ENCODE data around the gene FBXO45. TPM values are rescaled to one million over a fixed set of nuclear protein-coding genes. Genes with fewer than 3 reads are reported as not detected.

FBXO45 gene
- total and polyA plus RNA-seq, 2 donors (not counting 1 experiment from before 2014, with no cell fraction given) = 0.98 to 4.7 TPM

DNA sequence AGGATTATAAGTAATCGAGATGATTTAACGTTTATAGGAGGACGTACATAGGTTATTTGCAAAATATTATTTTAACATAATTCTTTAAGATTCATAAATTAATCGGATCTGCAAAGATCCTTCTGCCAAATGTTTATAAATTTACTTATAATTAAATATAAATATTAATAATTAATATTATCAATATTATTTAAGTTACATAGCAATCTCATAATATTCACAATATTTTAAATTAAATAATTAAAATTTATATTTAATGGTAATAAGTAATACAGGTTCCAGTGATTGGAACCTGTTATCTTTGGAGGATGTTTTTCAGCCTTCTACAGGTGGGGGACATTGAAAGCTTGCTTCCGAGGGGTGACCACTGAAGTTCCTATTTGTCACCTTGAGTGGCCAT, 16.2 kb upstream of the FBXO45 start:
- no peak overlapping the region for H3K27ac ChIP-seq (ENCODE audit: low read length in 2 of 2)
- no peaks in the 10 kb centered on the region for H3K27me3 ChIP-seq (replicated peaks in 1 of 4; ENCODE audit: control extremely low read depth in 1 of 4, control insufficient read depth in 3 of 4, insufficient read depth in 4 of 4, low read length in 3 of 4)
- ChIA-PET POLR2A (no interaction called here), CTCF (interaction anchor here (0.5 kb wide), 1 partner anchor 53 kb away, joined by 3 read pairs; no protein-coding TSS in a partner anchor)
- intact Hi-C loops (cut with micrococcal nuclease) = no loop called here
- ATAC-seq (ENCODE audit: low read depth) (no peak), DNase-seq (no peak)
- H3K9me3 ChIP-seq (ENCODE audit: control extremely low read depth in 1 of 3, control insufficient read depth in 2 of 3, insufficient read depth in 1 of 3, low read length in 2 of 3) = peaks cover 2 to 15% (median 14%) of the 10 kb centered on the region in 3 donors
- Mint-ChIP-seq H3K27ac (no peak overlapping the region), H3K4me3 (no peak overlapping the region), H3K27me3 (no peaks in the 10 kb centered on the region), H3K4me1 (peaks cover 22% of the 10 kb centered on the region), H3K9me3 (ENCODE audit: insufficient read depth) (no peaks in the 10 kb centered on the region)
- no peaks in the 10 kb centered on the region for H3K36me3 ChIP-seq (replicated peaks in 1 of 2; ENCODE audit: control extremely low read depth in 1 of 2, control insufficient read depth in 1 of 2, extremely low read depth in 1 of 2, insufficient read depth in 2 of 2, low read length in 1 of 2)
- H3K4me3 ChIP-seq (ENCODE audit: control extremely low read depth in 1 of 5, extremely low read depth in 1 of 5, insufficient read depth in 1 of 5, low read depth in 2 of 5, low read length in 4 of 5) = no peak overlapping the region
- TF ChIP-seq EZH2 (IDR thresholded peaks at IDR 0.05; ENCODE audit: borderline replicate concordance, insufficient read depth, low read depth, low read length, poor library complexity, severe bottlenecking) = no peak
- TF ChIP-seq, protein P1, sequence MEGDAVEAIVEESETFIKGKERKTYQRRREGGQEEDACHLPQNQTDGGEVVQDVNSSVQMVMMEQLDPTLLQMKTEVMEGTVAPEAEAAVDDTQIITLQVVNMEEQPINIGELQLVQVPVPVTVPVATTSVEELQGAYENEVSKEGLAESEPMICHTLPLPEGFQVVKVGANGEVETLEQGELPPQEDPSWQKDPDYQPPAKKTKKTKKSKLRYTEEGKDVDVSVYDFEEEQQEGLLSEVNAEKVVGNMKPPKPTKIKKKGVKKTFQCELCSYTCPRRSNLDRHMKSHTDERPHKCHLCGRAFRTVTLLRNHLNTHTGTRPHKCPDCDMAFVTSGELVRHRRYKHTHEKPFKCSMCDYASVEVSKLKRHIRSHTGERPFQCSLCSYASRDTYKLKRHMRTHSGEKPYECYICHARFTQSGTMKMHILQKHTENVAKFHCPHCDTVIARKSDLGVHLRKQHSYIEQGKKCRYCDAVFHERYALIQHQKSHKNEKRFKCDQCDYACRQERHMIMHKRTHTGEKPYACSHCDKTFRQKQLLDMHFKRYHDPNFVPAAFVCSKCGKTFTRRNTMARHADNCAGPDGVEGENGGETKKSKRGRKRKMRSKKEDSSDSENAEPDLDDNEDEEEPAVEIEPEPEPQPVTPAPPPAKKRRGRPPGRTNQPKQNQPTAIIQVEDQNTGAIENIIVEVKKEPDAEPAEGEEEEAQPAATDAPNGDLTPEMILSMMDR (IDR thresholded peaks at IDR 0.05) = no peak
- H4K20me1 ChIP-seq (ENCODE audit: control insufficient read depth, insufficient read depth, low read length, poor library complexity, severe bottlenecking) = no peaks in the 10 kb centered on the region
- no CpG with 5 or more reads among the region's 5 CpGs for WGBS (ENCODE audit: insufficient coverage)
- no peaks in the 10 kb centered on the region for H3K79me2 ChIP-seq (ENCODE audit: control insufficient read depth, insufficient read depth, low read length)
- no peak overlapping the region for H2AFZ ChIP-seq (ENCODE audit: insufficient read depth, low read depth, low read length, poor library complexity, severe bottlenecking)
- peaks cover 17 to 20% of the 10 kb centered on the region in 2 donors for H3K4me1 ChIP-seq (ENCODE audit: control insufficient read depth in 2 of 2, insufficient read depth in 2 of 2, low read length in 2 of 2)
- no peak overlapping the region for H3K4me2 ChIP-seq (replicated peaks; ENCODE audit: low read depth, low read length, poor library complexity, severe bottlenecking)
- H3K9ac ChIP-seq (ENCODE audit: low read length) = no peak overlapping the region

DNA sequence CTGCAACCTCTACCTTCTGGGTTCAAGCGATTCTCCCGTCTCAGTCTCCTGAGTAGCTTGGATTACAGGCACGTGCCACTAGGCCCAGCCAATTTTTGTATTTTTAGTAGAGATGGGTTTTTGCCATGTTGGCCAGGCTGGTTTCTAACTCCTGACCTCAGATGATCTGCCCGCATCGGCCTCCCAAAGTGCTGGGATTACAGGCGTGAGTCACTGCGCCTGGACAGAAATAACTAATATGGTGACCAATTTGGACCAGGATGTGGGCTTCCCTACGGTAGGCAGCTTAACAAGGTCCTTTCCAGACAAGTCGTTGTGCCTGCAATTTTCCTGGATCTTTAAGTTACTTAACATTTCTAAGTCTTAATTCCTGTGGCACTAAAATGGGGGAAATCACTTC, 14.9 kb upstream of the FBXO45 start:
- Histone ChIP-seq H4K20me1 (ENCODE audit: control insufficient read depth, insufficient read depth, low read length, poor library complexity, severe bottlenecking) (no peaks in the 10 kb centered on the region), H3K9ac (ENCODE audit: low read length) (no peak overlapping the region), H3K79me2 (ENCODE audit: control insufficient read depth, insufficient read depth, low read length) (peaks cover 3% of the 10 kb centered on the region), H3K36me3 (replicated peaks in 1 of 2; ENCODE audit: control extremely low read depth in 1 of 2, control insufficient read depth in 1 of 2, extremely low read depth in 1 of 2, insufficient read depth in 2 of 2, low read length in 1 of 2) (peaks cover 0 to 2% of the 10 kb centered on the region in 2 experiments), H3K4me3 (ENCODE audit: control extremely low read depth in 1 of 5, extremely low read depth in 1 of 5, insufficient read depth in 1 of 5, low read depth in 2 of 5, low read length in 4 of 5) (peak overlapping the region in 1 of 5 experiments; percentile 6), H3K27ac (ENCODE audit: low read length in 2 of 2) (no peak overlapping the region), H3K9me3 (ENCODE audit: control extremely low read depth in 1 of 3, control insufficient read depth in 2 of 3, insufficient read depth in 1 of 3, low read length in 2 of 3) (peaks cover 2 to 15% (median 14%) of the 10 kb centered on the region in 3 donors), H3K27me3 (replicated peaks in 1 of 4; ENCODE audit: control extremely low read depth in 1 of 4, control insufficient read depth in 3 of 4, insufficient read depth in 4 of 4, low read length in 3 of 4) (no peaks in the 10 kb centered on the region), H3K4me2 (replicated peaks; ENCODE audit: low read depth, low read length, poor library complexity, severe bottlenecking) (peak overlapping the region; percentile 45), H2AFZ (ENCODE audit: insufficient read depth, low read depth, low read length, poor library complexity, severe bottlenecking) (no peak overlapping the region), H3K4me1 (ENCODE audit: control insufficient read depth in 2 of 2, insufficient read depth in 2 of 2, low read length in 2 of 2) (peaks cover 17 to 20% of the 10 kb centered on the region in 2 donors)
- Mint-ChIP-seq H3K4me3 (no peak overlapping the region), H3K9me3 (ENCODE audit: insufficient read depth) (no peaks in the 10 kb centered on the region), H3K27ac (peak overlapping the region; percentile 46), H3K4me1 (peaks cover 22% of the 10 kb centered on the region), H3K27me3 (no peaks in the 10 kb centered on the region)
- CTCF ChIA-PET = interaction anchor here (1.0 to 1.1 kb wide), 2 partner anchors 14 to 25 kb away, joined by 4 to 6 read pairs; no protein-coding TSS in a partner anchor
- POLR2A ChIA-PET = no interaction called here
- intact Hi-C loops (cut with micrococcal nuclease) = no loop called here
- DNase-seq (no peak), ATAC-seq (ENCODE audit: low read depth) (no peak)
- WGBS (ENCODE audit: insufficient coverage) = 99% methylated on average over 9 of the region's 9 CpGs
- TF ChIP-seq, protein P1 (IDR thresholded peaks at IDR 0.05) = no peak
- no peak for TF ChIP-seq EZH2 (IDR thresholded peaks at IDR 0.05; ENCODE audit: borderline replicate concordance, insufficient read depth, low read depth, low read length, poor library complexity, severe bottlenecking)
